T-cell (primary cell): ENCODE results near the gene LILRB5. TPM values are rescaled to one million over a fixed set of nuclear protein-coding genes. Genes with fewer than 3 reads are reported as not detected.
"Not testable (repeated sequence)": the region's sequence is repeated elsewhere in the genome, so short reads cannot be mapped to it uniquely, and the experiment has no call there.

Experiments
- ATAC-seq, 4 experiments: fragments of 200-7000 bp in 3 of 4; fragments of 150-1000 bp in 1 of 4; cut with Tn5 transposase; replicated peaks in 1 of 4; 1 replicate in 3 of 4; 2 replicates in 1 of 4; pipeline ENCODE4 v1.10.0; 2021; ENCODE audit warnings: moderate library complexity in 3 of 4, mild to moderate bottlenecking in 2 of 4, moderate number of reproducible peaks in 1 of 4
- CTCF ChIA-PET, 2 donors: fragments of 300-600 bp; sonication (Branson Sonifier 250); formaldehyde crosslinking; loops; one replicate each; lab custom pipeline; 2022; ENCODE audit warnings: antibody characterized with exemption in 2 of 2; lab: Charles Lee
- POLR2A ChIA-PET, 2 donors: fragments of 300-600 bp; sonication (Branson Sonifier 250); formaldehyde crosslinking; loops; one replicate each; lab custom pipeline; 2022; ENCODE audit warnings: antibody characterized with exemption in 2 of 2; lab: Charles Lee
- DNase-seq, 35 experiments: peaks; one replicate each; pipeline versions ENCODE4 v3.0.0 to v3.0.0-alpha.2; 2013 to 2023
- H3K27ac ChIP-seq: one replicate; pipeline ENCODE4 v1.5.1; 2013; ENCODE audit warnings: low read length
- H3K27me3 ChIP-seq, 2 experiments: replicated peaks in 1 of 2; 1 replicate in 1 of 2; 2 replicates in 1 of 2; pipeline versions ENCODE4 v1.6.1 to v1.7.0; 2013; ENCODE audit warnings: low read length in 1 of 2, mixed read lengths in 1 of 2; ENCODE audit not compliant: control insufficient read depth in 2 of 2, insufficient read depth in 2 of 2; ENCODE audit errors: extremely low read depth in 1 of 2
- H3K36me3 ChIP-seq, 2 donors: 1 replicate in 1 of 2; 2 replicates in 1 of 2; pipeline versions ENCODE4 v1.6.1 to v1.7.0; 2013; ENCODE audit warnings: low read length in 1 of 2; ENCODE audit not compliant: control insufficient read depth in 2 of 2, insufficient read depth in 1 of 2; ENCODE audit errors: extremely low read depth in 1 of 2
- H3K4me1 ChIP-seq, 2 experiments: 1 replicate in 1 of 2; 2 replicates in 1 of 2; pipeline versions ENCODE4 v1.6.1 to v1.7.0; 2013; ENCODE audit warnings: low read length in 2 of 2, mixed read lengths in 1 of 2; ENCODE audit not compliant: insufficient read depth in 2 of 2, control insufficient read depth in 1 of 2; ENCODE audit errors: extremely low read depth in 1 of 2
- H3K4me3 ChIP-seq, 2 donors: 1 replicate in 1 of 2; 2 replicates in 1 of 2; pipeline versions ENCODE4 v1.5.1 to v1.7.0; 2013; ENCODE audit warnings: mild to moderate bottlenecking in 2 of 2, low read length in 1 of 2, moderate library complexity in 1 of 2; ENCODE audit not compliant: control insufficient read depth in 1 of 2; ENCODE audit errors: extremely low read depth in 1 of 2
- H3K9me3 ChIP-seq: 2 replicates; pipeline ENCODE4 v1.7.0; 2013
- H3K27ac Mint-ChIP-seq, 2 donors: one replicate each; pipeline ENCODE4 v1.8.0; 2020 to 2021; ENCODE audit warnings: mild to moderate bottlenecking in 2 of 2, mixed read lengths in 2 of 2
- H3K27me3 Mint-ChIP-seq, 2 donors: one replicate each; pipeline ENCODE4 v1.8.0; 2021 to 2022; ENCODE audit warnings: mixed read lengths in 2 of 2
- H3K36me3 Mint-ChIP-seq: one replicate; pipeline ENCODE4 v1.8.0; 2021; ENCODE audit warnings: mixed read lengths
- H3K4me1 Mint-ChIP-seq, 3 donors: one replicate each; pipeline ENCODE4 v1.8.0; 2020 to 2022; ENCODE audit warnings: mixed read lengths in 3 of 3, mild to moderate bottlenecking in 1 of 3
- H3K4me3 Mint-ChIP-seq, 3 donors: one replicate each; pipeline ENCODE4 v1.8.0; 2020 to 2022; ENCODE audit warnings: mild to moderate bottlenecking in 3 of 3, mixed read lengths in 3 of 3, moderate library complexity in 3 of 3
- H3K9me3 Mint-ChIP-seq, 3 donors: one replicate each; pipeline ENCODE4 v1.8.0; 2020 to 2022; ENCODE audit warnings: mixed read lengths in 3 of 3
- WGBS: methylation state at CpG from one replicate; pipeline ENCODE4 v1.1.5; 2013; ENCODE audit warnings: missing lambda C conversion rate; ENCODE audit not compliant: insufficient coverage; 5-methylcytosine and 5-hydroxymethylcytosine counted together
- total RNA-seq, 35 experiments: library from RNA in 6 of 35; stranded (reverse) in 6 of 35; fragments of 120-200 nt in 1 of 35; gene quantifications; one replicate each; pipeline versions ENCODE4 v1.2.1 to v1.2.4 and lab custom pipeline; 2013 to 2026

LILRB5 gene
- total RNA-seq, 5 donors from 2014 or later (not counting 1 experiment from before 2014, with no cell fraction given) = 0.13 TPM; not detected in 4

DNA sequence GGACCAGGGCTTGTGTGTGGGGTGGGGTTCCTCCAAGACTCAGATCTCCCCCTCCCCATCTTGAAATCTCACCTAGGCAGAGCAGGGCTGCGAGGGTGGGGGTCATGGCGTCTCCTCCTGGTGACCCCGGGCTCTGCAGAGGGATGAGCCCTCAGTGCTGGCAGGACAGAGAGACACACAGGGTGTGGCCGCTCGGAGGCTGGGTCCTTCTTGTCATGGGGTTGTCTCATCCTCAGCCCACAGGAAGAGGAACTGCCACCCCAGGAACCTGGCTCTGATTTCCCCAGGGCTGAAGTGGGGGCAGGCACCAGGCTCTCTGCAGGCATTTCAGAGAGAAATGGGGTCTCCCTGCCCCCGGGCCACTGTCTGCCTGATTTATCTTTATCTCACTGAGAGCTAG lies 14.4 kb downstream of the LILRB5 start, which contains the start of gene LILRA6:
Gene LILRA6 (minus strand): TSS at position 145 of the 400 bp plus-strand sequence.
- H3K36me3 ChIP-seq, H3K4me1 Mint-ChIP-seq, POLR2A ChIA-PET, H3K36me3 Mint-ChIP-seq, H3K4me3 ChIP-seq, H3K27ac ChIP-seq, CTCF ChIA-PET, H3K4me3 Mint-ChIP-seq, ATAC-seq, H3K9me3 ChIP-seq, H3K9me3 Mint-ChIP-seq, H3K4me1 ChIP-seq: not testable (repeated sequence)
- H3K27me3 ChIP-seq = peaks cover 0 to 32% of the 10 kb centered on the region in 2 experiments
- Mint-ChIP-seq H3K27me3 (peaks cover 6 to 28% of the 10 kb centered on the region in 2 donors), H3K27ac (peak within 1 kb of the TSS in 1 of 2 donors; percentile 23)
- 76% methylated on average over 2 of the region's 6 CpGs for WGBS
- peak in 1 of 35 experiments; percentile 17 for DNase-seq

DNA sequence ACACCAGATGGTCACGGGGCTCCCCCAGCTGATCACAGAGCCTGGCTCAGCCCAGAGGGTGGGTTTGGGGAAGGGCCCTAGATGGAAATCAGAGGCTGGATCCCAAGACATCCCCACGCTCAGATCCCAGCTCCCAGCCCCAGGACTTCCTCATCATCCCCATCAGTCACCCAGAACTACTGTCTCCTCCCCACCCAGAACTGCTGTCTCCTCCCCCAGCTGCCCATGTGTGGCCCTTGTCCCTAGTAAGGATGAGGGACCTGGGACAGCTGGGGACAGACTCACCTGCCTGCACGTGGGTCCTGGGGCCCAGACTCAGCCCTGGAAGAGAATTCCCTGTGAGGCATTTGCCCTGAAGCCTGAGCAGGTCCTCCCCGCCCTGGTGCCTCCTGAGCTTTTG lies 14.8 kb downstream of the LILRB5 start:
- WGBS = no CpG with 5 or more reads among the region's 4 CpGs
- H3K4me1 Mint-ChIP-seq, H3K4me3 Mint-ChIP-seq, H3K4me1 ChIP-seq, H3K4me3 ChIP-seq, H3K36me3 Mint-ChIP-seq, H3K27ac Mint-ChIP-seq, H3K9me3 ChIP-seq, POLR2A ChIA-PET, DNase-seq, H3K9me3 Mint-ChIP-seq, CTCF ChIA-PET, H3K36me3 ChIP-seq, H3K27ac ChIP-seq, ATAC-seq: not testable (repeated sequence)
- H3K27me3 ChIP-seq = peaks cover 0 to 30% of the 10 kb centered on the region in 2 experiments
- H3K27me3 Mint-ChIP-seq = peaks cover 6 to 28% of the 10 kb centered on the region in 2 donors

DNA sequence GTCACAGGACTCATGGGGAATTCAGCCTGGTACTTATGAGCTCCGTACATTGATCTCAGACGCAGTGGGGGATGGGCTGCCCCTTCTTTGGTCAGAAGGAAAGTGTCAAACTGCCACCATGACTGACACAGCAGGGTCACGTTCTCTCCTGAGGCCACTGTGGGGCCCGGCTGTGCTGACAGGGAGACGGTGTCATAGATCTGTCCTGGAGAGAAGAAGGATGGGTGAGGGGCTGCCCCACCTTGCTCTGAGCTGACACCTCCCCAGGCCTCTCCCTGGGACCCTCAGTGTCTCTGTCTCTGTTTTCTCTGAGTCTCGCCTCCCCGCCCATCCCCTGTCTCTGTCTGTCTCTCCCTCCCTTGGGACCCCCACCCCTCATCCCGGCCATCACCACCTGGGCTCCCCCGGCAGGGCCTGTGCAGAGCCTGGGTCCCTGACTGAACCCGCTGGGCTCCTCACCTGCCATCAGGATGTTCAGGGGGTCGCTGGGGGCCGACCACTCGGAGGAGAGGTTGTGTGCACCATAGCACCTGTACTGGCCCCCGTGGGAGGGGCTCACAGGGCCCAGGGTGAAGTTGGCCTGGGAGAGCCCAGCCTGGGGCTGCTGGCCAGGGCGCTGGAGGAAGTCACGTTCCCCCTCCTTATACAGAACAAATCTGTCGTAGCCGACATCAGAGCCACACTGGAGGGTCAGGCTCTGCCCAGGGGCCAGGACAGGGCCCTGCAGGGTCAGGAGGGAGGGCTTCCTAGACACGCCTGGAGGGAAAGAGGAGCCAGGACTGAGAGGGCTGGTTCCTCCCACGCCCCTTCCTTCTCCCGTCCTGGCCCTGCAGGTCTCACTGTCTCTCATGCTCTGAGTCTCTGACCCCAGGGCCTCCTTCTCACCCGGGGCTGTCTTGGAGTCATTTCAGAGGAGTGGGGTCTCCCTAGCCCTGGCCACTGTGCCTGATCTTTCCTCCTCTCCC lies 16.4 kb downstream of the LILRB5 start:
- H3K27ac ChIP-seq, H3K27ac Mint-ChIP-seq, H3K36me3 ChIP-seq, H3K9me3 Mint-ChIP-seq, H3K4me1 ChIP-seq, H3K36me3 Mint-ChIP-seq, POLR2A ChIA-PET, CTCF ChIA-PET, H3K4me1 Mint-ChIP-seq, ATAC-seq, H3K4me3 ChIP-seq, H3K4me3 Mint-ChIP-seq, H3K9me3 ChIP-seq, DNase-seq: not testable (repeated sequence)
- H3K27me3 ChIP-seq = peaks cover 0 to 23% of the 10 kb centered on the region in 2 experiments
- WGBS = 79% methylated on average over 4 of the region's 22 CpGs
- peaks cover 6 to 29% of the 10 kb centered on the region in 2 donors for H3K27me3 Mint-ChIP-seq

- H3K4me1 ChIP-seq, H3K9me3 Mint-ChIP-seq, DNase-seq, H3K27ac ChIP-seq, H3K36me3 Mint-ChIP-seq, CTCF ChIA-PET, H3K4me3 ChIP-seq, POLR2A ChIA-PET, H3K4me1 Mint-ChIP-seq, H3K4me3 Mint-ChIP-seq, ATAC-seq, H3K9me3 ChIP-seq, H3K27ac Mint-ChIP-seq, H3K36me3 ChIP-seq: not testable (repeated sequence)
- peaks cover 6 to 28% of the 10 kb centered on the region in 2 donors for H3K27me3 Mint-ChIP-seq
- H3K27me3 ChIP-seq = peaks cover 0 to 23% of the 10 kb centered on the region in 2 experiments
- WGBS = 73% methylated on average over 5 of the region's 21 CpGs
Observed at GRCh38 chr19:54239491-54240371, 17.3 kb downstream of the LILRB5 start.

DNA sequence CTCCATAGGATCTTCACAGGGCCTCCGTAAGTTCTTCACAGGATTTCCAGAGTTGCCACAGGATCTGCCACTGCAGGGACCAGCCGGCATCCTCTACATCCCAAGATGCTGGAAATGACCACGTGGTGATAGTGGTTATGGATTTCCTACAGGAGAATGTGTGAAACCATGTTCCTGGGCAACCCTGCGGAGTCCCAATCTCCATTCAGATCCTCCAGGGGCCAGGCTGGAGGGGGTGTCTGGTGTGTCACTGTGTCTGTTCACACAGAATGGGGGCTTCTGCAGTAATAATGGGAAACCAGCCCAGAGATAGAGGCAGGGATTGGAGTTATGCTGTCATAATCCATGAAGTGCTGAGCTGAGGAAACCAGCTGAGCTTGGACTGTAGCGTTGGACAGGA lies 23.1 kb downstream of the LILRB5 start:
- no peak for DNase-seq
- H3K27me3 ChIP-seq = peaks cover 0 to 16% of the 10 kb centered on the region in 2 experiments
- H3K27ac Mint-ChIP-seq = peak overlapping the region in 1 of 2 donors; percentile 0
- CTCF ChIA-PET = no interaction called here
- H3K9me3 Mint-ChIP-seq = no peaks in the 10 kb centered on the region
- H3K4me1 Mint-ChIP-seq = peaks cover 4 to 16% (median 4%) of the 10 kb centered on the region in 3 donors
- H3K27me3 Mint-ChIP-seq = peaks cover 11 to 19% of the 10 kb centered on the region in 2 donors
- POLR2A ChIA-PET = no interaction called here
- H3K4me3 ChIP-seq = no peak overlapping the region
- H3K27ac ChIP-seq = no peak overlapping the region
- H3K36me3 Mint-ChIP-seq = no peaks in the 10 kb centered on the region
- H3K9me3 ChIP-seq = no peaks in the 10 kb centered on the region
- WGBS = 89% methylated on average over 2 of the region's 5 CpGs
- H3K4me3 Mint-ChIP-seq = no peak overlapping the region
- no peaks in the 10 kb centered on the region for H3K36me3 ChIP-seq
- ATAC-seq = no peak
- peaks cover 0 to 11% of the 10 kb centered on the region in 2 experiments for H3K4me1 ChIP-seq
